GM19438 (cell line): ENCODE data around the gene HNRNPL.
"Not testable (repeated sequence)": the region's sequence is repeated elsewhere in the genome, so short reads cannot be mapped to it uniquely, and the experiment has no call there.

Source experiments
- ATAC-seq: cut with Tn5 transposase; IDR thresholded peaks from one replicate; pipeline ENCODE4 v1.9.1; 2021; ENCODE audit warnings: low read depth; ENCODE audit not compliant: unreplicated experiment

Gene HNRNPL

DNA sequence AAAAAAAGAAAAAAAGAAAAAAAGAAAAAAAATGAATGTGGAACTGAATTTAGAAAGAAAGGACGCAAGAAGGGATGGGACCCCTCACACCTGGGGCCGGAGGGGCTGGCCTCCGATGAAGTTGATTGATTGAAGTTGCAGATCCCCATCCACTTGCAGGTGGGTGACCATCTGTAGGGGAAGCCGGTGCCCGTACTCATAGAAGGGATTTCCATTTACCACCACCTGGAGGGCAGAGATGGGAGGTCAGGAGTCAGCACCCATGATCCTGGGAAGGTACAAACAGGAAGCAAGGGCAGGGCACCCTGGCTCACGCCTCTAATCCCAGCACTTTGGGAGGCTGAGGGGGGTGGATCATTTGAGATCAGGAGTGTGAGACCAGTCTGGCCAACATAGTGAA lies 43.4 kb downstream of the HNRNPL start:
- ATAC-seq = no peak

GRCh38 chr19:38805180-38805579 lies 44.6 kb downstream of the HNRNPL start:
- no peak for ATAC-seq

DNA sequence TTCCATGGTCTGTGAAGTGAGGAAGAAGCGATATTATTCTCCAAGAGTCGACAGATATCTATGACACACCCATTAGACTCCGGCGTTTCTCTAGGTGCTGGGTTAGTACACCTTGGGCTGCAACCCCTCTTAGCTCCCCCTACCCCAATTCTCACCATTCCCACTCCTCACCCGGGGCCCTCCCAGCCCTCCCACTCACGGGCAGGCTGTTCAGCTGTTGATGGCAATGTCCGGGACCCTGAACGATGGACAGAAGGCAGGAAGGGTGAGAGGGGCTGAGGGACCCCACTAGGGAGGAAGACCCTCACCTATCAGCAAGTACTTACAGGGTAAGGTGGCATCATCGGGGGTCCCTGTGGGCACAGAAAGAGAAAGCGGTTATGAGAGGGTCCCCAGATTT lies 46.2 kb downstream of the HNRNPL start:
- no peak for ATAC-seq

DNA sequence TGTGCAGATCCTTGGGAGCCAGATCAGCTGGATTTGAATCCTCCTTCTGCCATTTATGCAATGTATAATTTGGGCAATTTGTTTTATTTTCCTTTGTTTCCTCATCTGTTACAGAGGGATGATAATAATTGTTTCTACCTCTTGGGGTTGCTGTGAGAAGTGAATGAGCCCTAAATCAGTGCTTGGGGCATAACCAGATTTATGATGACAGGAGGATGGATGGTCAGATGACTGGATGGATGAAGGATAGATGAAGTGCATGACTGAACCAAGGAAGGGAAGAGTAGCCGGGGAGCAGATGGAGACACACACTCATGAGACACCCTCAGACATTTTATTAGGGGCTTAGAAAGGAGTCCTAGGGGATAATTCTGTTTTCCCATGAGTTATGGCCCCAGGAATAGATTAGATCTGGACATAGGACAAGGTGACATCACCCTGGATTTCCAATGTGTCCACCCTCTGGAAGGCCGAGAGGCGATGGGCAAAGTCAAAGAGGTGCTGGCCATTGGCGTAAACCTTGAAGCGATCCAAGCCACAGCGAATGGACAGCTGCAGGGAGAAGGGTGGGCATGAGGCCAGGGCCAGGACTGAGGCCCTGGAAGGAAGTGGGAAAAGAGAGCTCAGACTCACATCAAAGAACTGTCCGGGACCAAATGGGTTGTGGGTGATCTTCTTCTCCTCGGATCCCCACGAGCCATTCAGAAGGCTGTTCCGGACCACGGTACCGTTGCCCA lies 48.3 kb downstream of the HNRNPL start:
- no peak for ATAC-seq

DNA sequence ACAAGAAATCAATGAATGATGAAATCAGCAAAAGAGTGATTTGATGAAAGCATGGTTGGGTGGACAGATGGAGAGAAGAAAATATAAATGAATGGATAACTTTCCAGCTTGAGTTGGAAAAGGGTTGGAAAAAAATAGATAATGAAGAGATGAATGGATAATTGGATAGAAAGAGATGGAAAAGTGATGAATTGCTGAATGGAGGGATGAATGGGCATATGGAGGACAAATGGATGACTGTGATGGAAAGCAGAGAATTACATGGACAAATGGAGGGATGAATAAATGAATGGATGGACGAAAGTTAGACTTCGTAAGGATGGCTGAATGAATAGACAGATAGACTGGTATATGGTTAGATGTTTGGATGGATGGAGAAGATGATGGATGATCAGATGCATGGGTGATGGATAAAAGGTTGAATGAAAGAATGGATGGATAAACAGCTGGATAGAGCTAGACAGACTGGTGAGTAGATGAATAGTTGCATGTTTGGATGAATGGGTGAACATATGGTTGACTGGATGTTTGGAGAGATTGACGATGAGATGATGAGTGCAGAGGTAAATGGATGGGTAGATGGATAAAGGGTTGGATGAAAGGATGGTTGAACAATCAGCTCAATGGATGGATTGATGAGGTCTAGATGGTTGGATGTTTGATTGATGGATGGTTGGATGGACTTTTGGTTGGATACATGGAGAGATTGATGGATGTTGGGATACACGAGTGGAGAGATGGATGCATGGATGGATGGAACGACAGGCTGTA lies 49.0 kb downstream of the HNRNPL start:
- ATAC-seq = no peak

DNA sequence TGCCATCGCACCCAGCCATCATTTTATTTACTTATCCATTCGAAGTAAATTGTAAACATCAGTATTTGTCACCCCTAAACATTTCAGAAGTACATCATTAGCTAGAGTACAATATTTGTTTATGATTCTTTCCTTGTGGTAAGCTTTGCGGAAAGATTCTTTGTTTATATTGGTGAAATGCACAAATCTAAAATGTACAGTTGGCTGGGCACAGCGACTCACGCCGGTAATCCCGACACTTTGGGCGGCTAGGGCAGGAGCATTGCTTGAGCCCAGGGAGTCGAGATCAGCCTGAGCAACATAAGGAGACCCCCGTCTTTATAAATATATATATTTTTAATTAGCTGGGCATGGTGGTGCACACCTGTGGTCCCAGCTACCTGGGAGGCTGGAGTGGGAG lies 50.7 kb downstream of the HNRNPL start:
- no peak for ATAC-seq

GRCh38 chr19:38797781-38798180 lies 52.0 kb downstream of the HNRNPL start:
- ATAC-seq = not testable (repeated sequence)

GRCh38 chr19:38796154-38796553 lies 53.6 kb downstream of the HNRNPL start:
- no peak for ATAC-seq

GRCh38 chr19:38795549-38795948 lies 54.2 kb downstream of the HNRNPL start:
- ATAC-seq = no peak

- no peak for ATAC-seq
Observed at GRCh38 chr19:38793671-38794070, 56.1 kb downstream of the HNRNPL start.

GRCh38 chr19:38793177-38793576 lies 56.6 kb downstream of the HNRNPL start:
- no peak for ATAC-seq

- peak; percentile 27 for ATAC-seq
Observed at GRCh38 chr19:38792250-38793111, 57.3 kb downstream of the HNRNPL start.

- ATAC-seq = peak; percentile 53
Observed at GRCh38 chr19:38791451-38792064, 58.2 kb downstream of the HNRNPL start.

GRCh38 chr19:38790507-38791403 lies 59.0 kb downstream of the HNRNPL start:
- ATAC-seq = not testable (repeated sequence)

- ATAC-seq = no peak
Observed at GRCh38 chr19:38788478-38789243, 61.1 kb downstream of the HNRNPL start, which contains the start of gene LGALS7B. Gene LGALS7B (plus strand): TSS chr19:38789200. CDS start chr19:38789227, 27 bp downstream.

- no peak for ATAC-seq
Observed at GRCh38 chr19:38786572-38787265, 63.1 kb downstream of the HNRNPL start.
